ENCODE results near the gene ZNF385B.

Gene ZNF385B

DNA sequence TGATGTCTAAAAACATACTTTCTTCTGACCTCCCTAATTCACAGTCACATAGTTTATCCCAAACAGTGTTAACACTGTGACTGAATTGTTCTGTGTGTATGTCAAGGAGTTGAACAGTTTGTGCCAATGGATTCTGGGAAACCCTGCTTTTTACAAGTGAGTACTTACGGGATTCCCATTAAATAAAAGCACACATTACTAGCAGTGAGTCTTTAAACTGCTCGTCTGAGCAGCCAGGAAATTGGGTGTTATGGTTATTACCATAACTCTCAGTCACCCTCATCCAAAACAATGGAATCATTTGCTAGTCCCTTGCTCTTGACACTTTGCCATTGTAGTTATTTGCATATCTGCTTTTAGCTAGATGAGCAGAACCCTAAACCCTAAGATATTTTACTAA, 209.1 kb downstream of the ZNF385B start:
- no peak overlapping the region for H3K4me3 ChIP-seq (replicated peaks; ENCODE audit: low read depth, low read length)
- TF ChIP-seq, protein P1, sequence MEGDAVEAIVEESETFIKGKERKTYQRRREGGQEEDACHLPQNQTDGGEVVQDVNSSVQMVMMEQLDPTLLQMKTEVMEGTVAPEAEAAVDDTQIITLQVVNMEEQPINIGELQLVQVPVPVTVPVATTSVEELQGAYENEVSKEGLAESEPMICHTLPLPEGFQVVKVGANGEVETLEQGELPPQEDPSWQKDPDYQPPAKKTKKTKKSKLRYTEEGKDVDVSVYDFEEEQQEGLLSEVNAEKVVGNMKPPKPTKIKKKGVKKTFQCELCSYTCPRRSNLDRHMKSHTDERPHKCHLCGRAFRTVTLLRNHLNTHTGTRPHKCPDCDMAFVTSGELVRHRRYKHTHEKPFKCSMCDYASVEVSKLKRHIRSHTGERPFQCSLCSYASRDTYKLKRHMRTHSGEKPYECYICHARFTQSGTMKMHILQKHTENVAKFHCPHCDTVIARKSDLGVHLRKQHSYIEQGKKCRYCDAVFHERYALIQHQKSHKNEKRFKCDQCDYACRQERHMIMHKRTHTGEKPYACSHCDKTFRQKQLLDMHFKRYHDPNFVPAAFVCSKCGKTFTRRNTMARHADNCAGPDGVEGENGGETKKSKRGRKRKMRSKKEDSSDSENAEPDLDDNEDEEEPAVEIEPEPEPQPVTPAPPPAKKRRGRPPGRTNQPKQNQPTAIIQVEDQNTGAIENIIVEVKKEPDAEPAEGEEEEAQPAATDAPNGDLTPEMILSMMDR (IDR thresholded peaks at IDR 0.05; ENCODE audit: insufficient read depth, low read length, poor library complexity, severe bottlenecking): no peak
- no peaks in the 10 kb centered on the region for H3K36me3 ChIP-seq (ENCODE audit: control insufficient read depth, insufficient read depth, low read length)
- H3K27me3 ChIP-seq (replicated peaks; ENCODE audit: control insufficient read depth, insufficient read depth, low read length): no peaks in the 10 kb centered on the region
- no peak for DNase-seq (ENCODE audit: extremely low read depth, insufficient read length)

DNA sequence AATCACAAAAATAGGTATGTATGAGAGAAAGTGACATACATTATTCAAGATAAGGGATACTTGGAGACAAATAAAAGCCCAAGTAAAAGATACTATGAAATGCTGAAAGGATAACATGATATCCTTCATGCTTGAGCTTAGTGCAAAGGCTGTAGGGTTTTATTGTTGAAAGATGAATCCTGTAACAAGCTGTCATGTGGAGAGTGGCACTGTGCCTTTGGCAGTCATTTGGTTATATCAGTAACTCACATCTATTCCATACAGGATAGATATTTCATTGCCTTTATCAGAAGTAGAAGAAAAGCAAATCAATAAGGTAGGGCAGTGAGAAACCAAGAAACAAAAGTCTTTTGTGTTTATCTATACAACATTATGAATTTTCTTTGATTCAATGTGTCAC, 211.0 kb downstream of the ZNF385B start:
- no peak overlapping the region for H3K4me3 ChIP-seq (replicated peaks; ENCODE audit: low read depth, low read length)
- TF ChIP-seq, protein P1 (IDR thresholded peaks at IDR 0.05; ENCODE audit: insufficient read depth, low read length, poor library complexity, severe bottlenecking): no peak
- H3K36me3 ChIP-seq (ENCODE audit: control insufficient read depth, insufficient read depth, low read length): no peaks in the 10 kb centered on the region
- H3K27me3 ChIP-seq (replicated peaks; ENCODE audit: control insufficient read depth, insufficient read depth, low read length): no peaks in the 10 kb centered on the region
- DNase-seq (ENCODE audit: extremely low read depth, insufficient read length): no peak

DNA sequence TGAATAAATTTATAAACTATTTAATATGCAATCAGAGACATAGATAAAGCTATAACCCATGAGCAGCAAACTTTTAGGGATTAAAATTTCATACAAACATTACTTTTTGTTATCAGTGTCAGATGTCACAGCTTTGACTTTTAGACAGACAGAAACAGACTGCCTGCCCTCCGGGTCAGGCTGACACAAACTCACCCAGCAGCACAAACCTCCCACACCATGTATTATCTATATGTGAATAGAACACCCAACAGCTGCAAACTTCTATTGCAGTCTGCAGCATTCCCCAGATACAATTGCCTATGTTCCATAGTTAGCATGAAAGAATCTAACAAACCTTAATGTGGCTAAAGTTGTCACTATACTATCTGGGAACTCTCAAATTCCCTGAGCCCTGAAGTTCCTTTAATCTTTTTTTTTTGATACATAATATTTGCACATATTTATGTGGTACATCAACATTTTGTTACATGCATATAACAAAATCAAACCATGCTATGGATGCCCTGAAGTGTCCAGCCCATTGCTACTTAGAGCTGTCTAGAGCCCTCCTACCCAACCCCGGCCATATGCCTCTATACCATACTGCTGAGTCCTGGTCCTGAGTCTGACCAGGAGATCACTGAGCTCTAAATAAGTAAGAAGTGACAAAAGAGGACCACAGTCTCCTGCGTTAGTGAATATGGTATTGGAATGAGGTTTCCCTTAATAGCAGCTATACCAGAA, 214.4 kb downstream of the ZNF385B start:
- TF ChIP-seq, protein P1 (IDR thresholded peaks at IDR 0.05; ENCODE audit: insufficient read depth, low read length, poor library complexity, severe bottlenecking): no peak
- no peak overlapping the region for H3K4me3 ChIP-seq (replicated peaks; ENCODE audit: low read depth, low read length)
- H3K27me3 ChIP-seq (replicated peaks; ENCODE audit: control insufficient read depth, insufficient read depth, low read length): no peaks in the 10 kb centered on the region
- H3K36me3 ChIP-seq (ENCODE audit: control insufficient read depth, insufficient read depth, low read length): no peaks in the 10 kb centered on the region
- no peak for DNase-seq (ENCODE audit: extremely low read depth, insufficient read length)

DNA sequence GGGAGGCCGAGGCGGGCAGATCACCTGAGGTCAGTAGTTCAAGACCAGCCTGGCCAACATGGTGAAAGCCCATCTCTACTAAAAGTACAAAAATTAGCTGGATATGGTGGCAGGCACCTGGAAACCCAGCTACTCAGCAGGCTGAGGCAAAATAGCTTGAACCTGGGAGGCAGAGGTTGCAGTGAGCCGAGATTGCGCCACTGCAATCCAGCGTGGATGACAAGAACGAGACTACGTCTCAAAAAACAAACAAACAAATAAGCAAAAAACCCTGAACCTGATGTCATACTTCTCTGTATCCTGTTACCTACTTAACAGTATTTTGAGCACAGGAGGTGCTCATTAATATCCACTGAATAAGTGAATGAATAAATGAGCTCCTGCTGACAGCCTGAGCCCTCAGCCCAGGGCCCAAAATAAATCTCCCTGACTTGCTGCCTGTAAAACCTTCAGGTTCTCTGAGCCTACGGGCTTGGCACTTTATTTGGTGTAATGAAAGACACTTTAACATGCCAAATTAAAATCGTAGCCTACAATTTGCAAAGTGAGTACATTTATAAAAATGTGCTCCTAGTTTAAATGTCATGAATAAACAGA, 215.1 kb downstream of the ZNF385B start:
- Histone ChIP-seq H3K27me3 (replicated peaks; ENCODE audit: control insufficient read depth, insufficient read depth, low read length) (no peaks in the 10 kb centered on the region), H3K4me3 (replicated peaks; ENCODE audit: low read depth, low read length) (no peak overlapping the region), H3K36me3 (ENCODE audit: control insufficient read depth, insufficient read depth, low read length) (no peaks in the 10 kb centered on the region)
- TF ChIP-seq, protein P1 (IDR thresholded peaks at IDR 0.05; ENCODE audit: insufficient read depth, low read length, poor library complexity, severe bottlenecking): no peak
- no peak for DNase-seq (ENCODE audit: extremely low read depth, insufficient read length)

DNA sequence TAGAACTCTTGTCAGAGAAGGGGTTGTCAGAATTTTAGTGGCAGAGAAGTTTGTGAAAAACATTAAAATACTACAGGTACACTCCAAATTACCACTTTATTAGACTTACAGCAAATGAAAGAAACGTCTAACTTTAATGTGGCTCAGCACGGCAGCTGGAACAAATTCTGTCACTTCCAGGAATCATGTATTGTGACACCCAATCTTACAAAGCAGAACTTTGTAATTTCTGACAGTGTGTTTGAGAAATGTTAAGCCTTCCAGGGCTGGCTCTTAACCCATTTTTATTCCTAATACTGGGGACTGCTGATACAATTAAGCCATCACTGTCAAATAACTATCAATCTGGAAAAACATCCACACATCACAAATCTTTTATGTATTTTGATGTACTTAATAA, 216.4 kb downstream of the ZNF385B start:
- H3K4me3 ChIP-seq (replicated peaks; ENCODE audit: low read depth, low read length): no peak overlapping the region
- TF ChIP-seq, protein P1 (IDR thresholded peaks at IDR 0.05; ENCODE audit: insufficient read depth, low read length, poor library complexity, severe bottlenecking): no peak

More for the DNA sequence above, 216.4 kb downstream of the ZNF385B start:
- no peaks in the 10 kb centered on the region for H3K36me3 ChIP-seq (ENCODE audit: control insufficient read depth, insufficient read depth, low read length)
- DNase-seq (ENCODE audit: extremely low read depth, insufficient read length): no peak
- no peaks in the 10 kb centered on the region for H3K27me3 ChIP-seq (replicated peaks; ENCODE audit: control insufficient read depth, insufficient read depth, low read length)
